ENCODE measurements around the gene CHID1. TPM values are rescaled to one million over a fixed set of nuclear protein-coding genes. Genes with fewer than 3 reads are reported as not detected.

The CHID1 gene
- polyA plus RNA-seq, 1 donor from 2014 or later = 47.5 TPM

GRCh38 chr11:942823-943222, 32.2 kb upstream of the CHID1 start:
- Mint-ChIP-seq H3K27me3 (no peaks in the 10 kb centered on the region), H3K9me3 (no peaks in the 10 kb centered on the region), H3K36me3 (no peaks in the 10 kb centered on the region), H3K27ac (no peak overlapping the region), H3K4me3 (peak overlapping the region in 1 of 4 donors; percentile 12), H3K4me1 (peaks cover 12 to 23% (median 21%) of the 10 kb centered on the region in 3 donors)

DNA sequence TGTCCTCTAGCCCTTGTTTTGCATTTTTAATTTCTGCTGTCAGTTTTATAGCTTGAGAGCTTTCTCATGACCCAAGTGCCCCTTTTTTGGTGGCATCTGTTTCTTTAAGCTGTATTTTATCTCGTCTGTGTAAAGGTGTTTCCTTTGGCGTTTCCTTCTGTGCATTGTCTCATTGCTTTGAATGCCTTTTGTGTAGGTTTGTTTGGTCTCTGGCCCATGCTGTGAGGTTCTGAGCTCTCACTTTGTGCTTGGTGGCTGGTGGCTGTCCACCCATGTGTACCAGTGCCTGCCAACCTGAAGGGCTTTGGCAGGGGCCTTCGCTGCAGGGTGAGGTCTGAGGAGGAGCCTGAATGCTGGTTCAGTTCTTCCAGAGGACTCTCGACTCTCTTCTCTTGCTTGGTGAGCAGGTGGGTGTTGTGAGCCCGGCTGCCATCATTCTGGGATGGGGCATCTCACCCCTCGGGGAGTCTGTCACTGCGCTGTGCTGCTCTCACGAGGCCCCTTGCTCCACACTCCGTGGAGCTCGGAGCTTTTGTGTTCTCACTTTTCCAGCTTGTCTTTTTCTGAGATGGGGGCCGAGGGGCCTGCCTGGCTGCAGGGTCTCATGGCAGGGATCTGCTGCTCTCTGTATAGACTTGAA, 30.0 kb upstream of the CHID1 start:
- peaks cover 12 to 25% (median 21%) of the 10 kb centered on the region in 3 donors for H3K4me1 Mint-ChIP-seq
- no peaks in the 10 kb centered on the region for H3K27me3 Mint-ChIP-seq
- no peaks in the 10 kb centered on the region for H3K36me3 Mint-ChIP-seq
- H3K27ac Mint-ChIP-seq = peak overlapping the region in 1 of 3 donors; percentile 57
- no peaks in the 10 kb centered on the region for H3K9me3 Mint-ChIP-seq
- H3K4me3 Mint-ChIP-seq = no peak overlapping the region

GRCh38 chr11:937841-938261, 27.2 kb upstream of the CHID1 start:
- Mint-ChIP-seq H3K36me3 (no peaks in the 10 kb centered on the region), H3K9me3 (no peaks in the 10 kb centered on the region), H3K27me3 (no peaks in the 10 kb centered on the region), H3K27ac (no peak overlapping the region), H3K4me1 (peaks cover 12 to 31% (median 14%) of the 10 kb centered on the region in 3 donors), H3K4me3 (no peak overlapping the region)

GRCh38 chr11:936199-936598, 25.6 kb upstream of the CHID1 start:
- H3K4me3 Mint-ChIP-seq = no peak overlapping the region
- H3K27ac Mint-ChIP-seq = no peak overlapping the region
- peaks cover 12 to 33% (median 14%) of the 10 kb centered on the region in 3 donors for H3K4me1 Mint-ChIP-seq
- H3K9me3 Mint-ChIP-seq = no peaks in the 10 kb centered on the region
- no peaks in the 10 kb centered on the region for H3K27me3 Mint-ChIP-seq
- H3K36me3 Mint-ChIP-seq = peaks cover 1% of the 10 kb centered on the region

GRCh38 chr11:934527-934926, 23.9 kb upstream of the CHID1 start:
- H3K27ac Mint-ChIP-seq = peak overlapping the region in 1 of 3 donors; percentile 53
- H3K4me1 Mint-ChIP-seq = peaks cover 6 to 30% (median 8%) of the 10 kb centered on the region in 3 donors
- H3K9me3 Mint-ChIP-seq = no peaks in the 10 kb centered on the region
- peaks cover 1% of the 10 kb centered on the region for H3K36me3 Mint-ChIP-seq
- no peak overlapping the region for H3K4me3 Mint-ChIP-seq
- H3K27me3 Mint-ChIP-seq = no peaks in the 10 kb centered on the region

- Mint-ChIP-seq H3K27me3 (no peaks in the 10 kb centered on the region), H3K9me3 (no peaks in the 10 kb centered on the region), H3K36me3 (peaks cover 1% of the 10 kb centered on the region), H3K27ac (peak overlapping the region in 1 of 3 donors; percentile 66), H3K4me3 (no peak overlapping the region), H3K4me1 (peaks cover 6 to 31% (median 7%) of the 10 kb centered on the region in 3 donors)
Observed at GRCh38 chr11:933936-934335, 23.3 kb upstream of the CHID1 start.

- peaks cover 1% of the 10 kb centered on the region for H3K36me3 Mint-ChIP-seq
Observed at GRCh38 chr11:933142-933851, 22.7 kb upstream of the CHID1 start.

GRCh38 chr11:932435-932834, 21.8 kb upstream of the CHID1 start:
- no peak overlapping the region for H3K27ac Mint-ChIP-seq
- no peaks in the 10 kb centered on the region for H3K27me3 Mint-ChIP-seq
- peaks cover 1% of the 10 kb centered on the region for H3K36me3 Mint-ChIP-seq
- H3K4me1 Mint-ChIP-seq = peaks cover 4 to 36% (median 19%) of the 10 kb centered on the region in 3 donors
- H3K4me3 Mint-ChIP-seq = no peak overlapping the region
- no peaks in the 10 kb centered on the region for H3K9me3 Mint-ChIP-seq

More at GRCh38 chr11:933142-933851, 22.7 kb upstream of the CHID1 start:
- Mint-ChIP-seq H3K27me3 (no peaks in the 10 kb centered on the region), H3K4me1 (peaks cover 7 to 36% (median 13%) of the 10 kb centered on the region in 3 donors), H3K4me3 (peak overlapping the region in 2 of 4 donors; percentile 41 to 56), H3K9me3 (no peaks in the 10 kb centered on the region), H3K27ac (peak overlapping the region in 1 of 3 donors; percentile 66)

- no peaks in the 10 kb centered on the region for H3K27me3 Mint-ChIP-seq
- no peak overlapping the region for H3K27ac Mint-ChIP-seq
- H3K36me3 Mint-ChIP-seq = peaks cover 1% of the 10 kb centered on the region
- no peaks in the 10 kb centered on the region for H3K9me3 Mint-ChIP-seq
- H3K4me1 Mint-ChIP-seq = peaks cover 6 to 40% (median 19%) of the 10 kb centered on the region in 3 donors
- H3K4me3 Mint-ChIP-seq = peak overlapping the region in 1 of 4 donors; percentile 5
Observed at GRCh38 chr11:931385-931784, 20.8 kb upstream of the CHID1 start.

DNA sequence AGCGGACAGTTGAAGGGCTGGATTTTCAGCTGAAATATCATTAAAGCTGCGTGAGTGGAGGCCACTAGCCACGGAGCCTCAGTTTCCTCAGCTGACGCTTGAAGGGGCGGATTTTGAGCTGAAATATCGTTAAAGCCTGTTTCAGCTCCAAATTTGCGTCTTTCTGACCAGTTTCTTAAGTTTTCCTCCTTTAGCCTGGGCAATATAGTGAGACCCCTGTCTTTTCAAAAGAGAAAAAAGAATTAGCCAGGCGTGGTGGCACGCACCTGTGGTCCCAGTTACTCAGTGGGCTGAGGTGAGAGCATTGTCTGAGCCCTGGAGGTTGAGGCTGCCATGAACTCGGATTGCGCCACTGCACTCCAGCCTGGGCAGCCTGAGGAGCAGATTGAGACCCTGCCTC, 18.8 kb upstream of the CHID1 start:
- peak overlapping the region in 1 of 3 donors; percentile 69 for H3K27ac Mint-ChIP-seq
- H3K9me3 Mint-ChIP-seq = no peaks in the 10 kb centered on the region
- no peaks in the 10 kb centered on the region for H3K27me3 Mint-ChIP-seq
- no peak overlapping the region for H3K4me3 Mint-ChIP-seq
- H3K36me3 Mint-ChIP-seq = peaks cover 1% of the 10 kb centered on the region
- peaks cover 6 to 39% (median 19%) of the 10 kb centered on the region in 3 donors for H3K4me1 Mint-ChIP-seq

GRCh38 chr11:928786-929185, 18.2 kb upstream of the CHID1 start:
- H3K9me3 Mint-ChIP-seq = no peaks in the 10 kb centered on the region
- H3K4me3 Mint-ChIP-seq = peak overlapping the region in 3 of 4 donors; percentile 24 to 89 (median 41)
- no peaks in the 10 kb centered on the region for H3K27me3 Mint-ChIP-seq
- H3K27ac Mint-ChIP-seq = peak overlapping the region in 2 of 3 donors; percentile 11 to 69
- peaks cover 1% of the 10 kb centered on the region for H3K36me3 Mint-ChIP-seq
- H3K4me1 Mint-ChIP-seq = peaks cover 6 to 37% (median 19%) of the 10 kb centered on the region in 3 donors

DNA sequence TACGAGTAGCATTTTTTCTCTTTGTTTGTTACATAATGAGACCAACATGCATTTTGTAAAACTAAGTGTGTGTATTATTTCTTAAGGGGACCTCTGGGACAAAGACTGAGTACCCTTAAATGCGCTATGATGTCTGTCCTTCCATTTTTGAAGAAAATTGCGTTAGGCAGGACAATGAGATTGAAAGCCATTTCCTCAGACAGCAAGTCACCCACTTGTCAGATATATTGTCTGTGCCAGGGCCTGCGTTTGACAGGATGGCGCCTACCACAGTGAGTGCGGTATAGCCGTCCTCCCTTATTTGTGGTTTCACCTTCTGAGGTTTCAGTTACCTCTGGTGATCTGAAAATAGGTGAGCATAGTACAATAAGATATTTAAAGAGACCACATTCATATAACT, 17.3 kb upstream of the CHID1 start:
- Mint-ChIP-seq H3K4me1 (peaks cover 6 to 32% (median 19%) of the 10 kb centered on the region in 3 donors), H3K4me3 (peak overlapping the region; percentile 57 to 89 (median 64))

GRCh38 chr11:926341-926916, 15.8 kb upstream of the CHID1 start:
- Mint-ChIP-seq H3K27ac (peak overlapping the region; percentile 62 to 86 (median 77)), H3K4me3 (peak overlapping the region; percentile 78 to 91 (median 88)), H3K36me3 (peaks cover 1% of the 10 kb centered on the region), H3K9me3 (no peaks in the 10 kb centered on the region), H3K4me1 (peaks cover 6 to 27% (median 19%) of the 10 kb centered on the region in 3 donors), H3K27me3 (no peaks in the 10 kb centered on the region)

More for the DNA sequence above, 17.3 kb upstream of the CHID1 start:
- H3K9me3 Mint-ChIP-seq = no peaks in the 10 kb centered on the region
- peak overlapping the region in 2 of 3 donors; percentile 11 to 43 for H3K27ac Mint-ChIP-seq
- H3K36me3 Mint-ChIP-seq = peaks cover 1% of the 10 kb centered on the region
- no peaks in the 10 kb centered on the region for H3K27me3 Mint-ChIP-seq

DNA sequence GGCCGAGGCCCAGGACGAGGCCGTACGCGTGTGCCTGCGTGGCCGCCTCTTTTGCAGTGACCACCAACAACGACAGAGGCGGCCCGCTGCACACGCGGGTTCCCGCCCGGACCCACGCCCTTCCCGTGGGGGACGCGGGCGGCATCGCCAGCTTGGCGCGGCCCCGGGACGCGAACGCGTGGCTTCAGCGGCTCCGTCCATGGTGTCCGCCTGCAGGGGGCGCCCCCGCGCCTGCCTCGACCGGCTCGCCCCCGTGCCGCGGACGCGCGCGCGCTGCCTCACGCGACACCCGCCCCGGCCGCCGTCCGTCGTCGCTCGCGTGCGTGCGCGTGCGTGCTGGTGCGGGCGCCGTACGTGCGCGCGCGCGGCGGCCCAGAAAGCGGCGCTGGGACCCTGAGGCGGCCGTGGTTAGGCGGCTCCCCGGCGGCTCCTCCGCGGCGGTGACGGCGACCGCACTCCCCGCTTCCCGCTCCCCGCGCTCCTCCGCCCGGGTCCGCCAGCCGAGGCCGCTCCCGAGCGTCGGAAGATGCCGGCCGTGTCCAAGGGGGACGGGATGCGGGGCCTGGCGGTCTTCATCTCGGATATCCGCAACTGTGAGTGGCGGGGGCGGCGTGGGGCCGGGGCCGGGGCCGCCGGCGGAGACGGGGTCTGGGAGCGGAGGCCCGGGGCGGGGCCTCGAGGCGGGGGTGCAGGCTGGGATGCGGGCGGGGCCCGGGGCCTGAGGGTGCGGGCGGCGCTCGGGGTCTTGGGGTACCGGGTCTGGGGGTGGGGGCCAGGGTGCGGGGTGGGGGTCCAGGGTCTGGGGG, 15.1 kb upstream of the CHID1 start, which contains the start of gene AP2A2:
Gene AP2A2 (plus strand): TSS at position 375 of the 806 bp plus-strand sequence. CDS start 152 bp downstream, at position 527.
- H3K27me3 Mint-ChIP-seq = no peaks in the 10 kb centered on the region
- H3K4me1 Mint-ChIP-seq = peaks cover 6 to 22% (median 14%) of the 10 kb centered on the region in 3 donors
- H3K4me3 Mint-ChIP-seq = peak within 1 kb of the TSS; percentile 78 to 91 (median 88)
- H3K36me3 Mint-ChIP-seq = no peaks in the 10 kb centered on the region
- H3K9me3 Mint-ChIP-seq = no peaks in the 10 kb centered on the region
- peak within 1 kb of the TSS; percentile 16 to 86 (median 77) for H3K27ac Mint-ChIP-seq
